ENCODE data around the gene MAB21L4.

GRCh38 chr2:240892925-240893324, 3.0 kb downstream of the MAB21L4 start:
- TF ChIP-seq EP300 (IDR thresholded peaks at IDR 0.05) (no peak), POLR2A (IDR thresholded peaks at IDR 0.05) (no peak)
